Muscle of back (tissue), 11 donors: Measurements from ENCODE around the gene TSPAN18. TPM values are rescaled to one million over a fixed set of nuclear protein-coding genes. Genes with fewer than 3 reads are reported as not detected.

Experiments used
- DNase-seq, 3 donors: peaks; one replicate each; pipeline versions ENCODE4 v3.0.0 to v3.0.0-alpha.2; 2013
- polyA plus RNA-seq, 10 donors: library from polyadenylated mRNA; unstranded; fragments of 120-200 nt; gene quantifications; one replicate each; pipeline ENCODE4 v1.2.1, GENCODE V29; 2013; ENCODE audit not compliant: insufficient read length in 10 of 10

TSPAN18 gene
- polyA plus RNA-seq, 10 donors = 33.7 to 58.7 (median 46.0) TPM

DNA sequence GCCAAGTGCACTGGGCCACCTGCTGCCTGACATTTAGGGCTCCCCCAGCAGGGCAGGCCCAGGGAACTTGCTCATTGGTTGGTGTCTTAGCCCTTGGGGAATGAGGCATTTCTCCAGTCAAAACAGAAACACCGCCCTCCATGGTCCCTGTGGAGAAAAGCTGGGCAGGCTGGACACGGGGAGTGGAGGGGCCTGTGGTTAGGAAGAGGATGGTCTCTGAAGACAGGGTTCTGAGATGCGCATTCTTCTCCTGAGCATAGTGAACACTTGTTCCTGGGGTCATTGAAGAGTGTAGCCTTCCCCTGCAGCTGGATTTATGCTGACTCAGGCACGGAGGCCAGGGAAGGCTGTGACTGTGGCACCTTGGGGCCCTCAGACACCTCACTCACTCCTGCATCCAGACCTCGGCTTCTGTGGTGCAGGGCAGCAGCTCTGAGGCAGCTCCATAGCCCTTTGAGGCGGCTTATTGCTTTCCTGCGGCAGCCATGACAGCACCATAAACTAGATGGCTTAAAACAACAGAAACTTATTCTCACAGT is 8.2 kb downstream of the TSPAN18 start:
- no peak for DNase-seq

DNA sequence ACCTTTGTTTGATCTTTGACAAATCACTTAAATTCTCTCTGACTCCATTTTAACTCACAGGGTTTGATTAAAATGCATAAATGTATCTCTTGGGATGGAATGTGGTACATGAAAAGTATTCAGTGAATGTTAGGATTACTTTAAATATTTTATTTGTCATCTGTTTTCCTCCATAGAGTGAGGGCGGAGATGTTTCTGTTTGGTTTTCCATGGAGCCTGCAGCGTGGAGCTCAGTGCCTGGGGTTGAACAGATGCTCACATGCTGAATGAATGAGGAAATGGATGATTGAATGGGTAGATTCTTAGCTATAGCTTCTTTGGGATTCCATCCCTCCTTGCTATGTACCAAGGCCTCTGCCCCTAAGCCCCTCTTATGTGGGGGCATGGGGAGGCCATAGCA is 10.0 kb downstream of the TSPAN18 start:
- DNase-seq = no peak

DNA sequence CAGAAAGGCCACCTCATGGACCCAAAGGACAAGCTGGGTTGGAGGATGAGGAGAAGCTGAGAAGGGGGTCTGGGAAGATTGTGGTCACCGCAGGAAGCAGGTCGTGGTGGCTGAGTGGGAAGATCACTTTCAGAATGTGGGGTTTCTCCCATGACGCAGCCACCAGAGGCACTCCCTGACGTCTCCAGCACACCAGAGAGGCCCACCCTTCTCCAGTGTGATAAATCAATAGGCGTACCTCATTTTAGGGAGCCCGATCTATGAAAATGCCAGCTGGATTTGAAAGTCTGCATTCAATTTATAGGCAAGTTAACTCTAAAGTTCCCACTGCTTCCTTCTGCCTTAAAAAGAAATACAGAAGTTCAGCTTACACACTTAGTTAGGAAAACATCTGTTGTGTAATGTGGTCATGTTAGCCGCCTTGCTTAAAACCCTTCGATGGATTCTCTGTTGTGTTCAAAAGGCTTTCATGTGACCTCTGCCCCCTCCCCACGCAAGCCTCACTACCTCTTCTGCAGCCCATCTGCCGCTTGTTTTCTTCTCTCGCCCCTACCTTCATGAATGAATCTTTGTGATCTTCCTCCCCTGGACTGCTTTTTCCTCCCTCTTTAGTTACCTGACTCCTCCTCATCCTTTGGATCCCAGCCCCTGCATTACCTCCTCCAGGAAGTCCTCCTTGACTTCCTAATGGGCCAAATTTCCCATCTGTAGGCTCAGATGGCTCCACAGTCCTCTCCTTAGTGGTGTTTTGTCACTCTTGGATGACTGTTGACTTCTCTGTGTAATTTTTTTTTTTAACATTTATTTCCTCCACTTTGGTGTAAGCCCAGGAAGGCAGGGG is 10.7 kb downstream of the TSPAN18 start:
- DNase-seq = no peak

DNA sequence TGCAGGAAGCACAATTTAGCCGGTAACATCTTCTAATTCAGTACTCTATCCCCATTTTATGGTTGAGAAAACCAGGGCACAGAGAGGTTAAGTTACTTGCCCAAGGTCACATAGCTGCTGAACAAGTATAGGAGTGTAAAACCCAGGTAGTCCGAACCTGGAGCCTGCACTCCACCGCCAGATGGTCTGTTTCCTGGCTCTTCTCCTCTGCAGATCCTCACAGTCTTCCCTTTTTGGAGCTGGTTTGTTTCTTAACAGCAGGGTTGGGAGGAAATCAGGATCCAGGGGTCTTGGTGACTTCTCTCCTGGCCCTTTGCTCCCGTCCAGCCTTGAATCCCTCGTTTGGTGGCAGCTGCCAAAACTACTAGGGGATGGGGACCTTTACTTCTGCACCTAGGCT is 12.0 kb downstream of the TSPAN18 start:
- DNase-seq = no peak

DNA sequence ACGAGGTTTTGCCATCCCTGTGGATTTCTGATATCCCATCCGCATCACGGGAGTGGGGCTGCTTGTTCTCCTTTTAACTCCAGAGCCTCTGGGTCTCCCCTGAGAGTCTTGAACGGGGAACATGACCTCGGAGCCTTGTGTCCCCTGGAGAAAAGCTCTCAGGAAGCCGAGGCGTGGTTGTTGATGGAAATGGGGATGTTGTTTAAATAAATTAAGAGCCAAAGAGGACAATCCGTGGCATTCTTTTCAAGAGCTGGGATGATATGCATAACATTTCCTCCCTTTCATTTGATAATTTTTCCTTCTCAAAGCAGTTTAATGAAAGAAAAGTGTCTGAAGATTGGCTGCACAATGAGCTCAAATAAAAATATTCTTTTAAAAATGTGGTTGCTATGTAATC is 14.2 kb downstream of the TSPAN18 start:
- no peak for DNase-seq

DNA sequence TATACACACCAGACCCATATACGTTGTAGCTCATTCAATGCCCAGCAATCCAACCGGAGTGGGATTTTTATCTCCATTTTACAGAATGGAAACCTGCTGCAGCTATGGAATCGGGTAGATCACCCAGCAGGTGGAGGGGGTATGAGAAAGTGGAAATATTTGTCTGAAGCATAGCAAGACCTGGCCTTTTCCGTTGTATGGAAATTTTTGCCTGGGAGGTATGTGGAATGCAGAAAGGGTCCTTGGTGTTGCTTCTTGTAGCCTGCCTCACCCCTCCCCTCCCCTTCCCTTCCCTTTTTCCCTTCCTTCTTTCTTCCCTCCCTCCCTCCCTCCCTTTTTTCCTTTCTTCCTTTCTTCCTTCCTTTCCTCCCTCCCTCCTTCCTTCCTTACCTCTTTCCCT is 15.2 kb downstream of the TSPAN18 start:
- no peak for DNase-seq

DNA sequence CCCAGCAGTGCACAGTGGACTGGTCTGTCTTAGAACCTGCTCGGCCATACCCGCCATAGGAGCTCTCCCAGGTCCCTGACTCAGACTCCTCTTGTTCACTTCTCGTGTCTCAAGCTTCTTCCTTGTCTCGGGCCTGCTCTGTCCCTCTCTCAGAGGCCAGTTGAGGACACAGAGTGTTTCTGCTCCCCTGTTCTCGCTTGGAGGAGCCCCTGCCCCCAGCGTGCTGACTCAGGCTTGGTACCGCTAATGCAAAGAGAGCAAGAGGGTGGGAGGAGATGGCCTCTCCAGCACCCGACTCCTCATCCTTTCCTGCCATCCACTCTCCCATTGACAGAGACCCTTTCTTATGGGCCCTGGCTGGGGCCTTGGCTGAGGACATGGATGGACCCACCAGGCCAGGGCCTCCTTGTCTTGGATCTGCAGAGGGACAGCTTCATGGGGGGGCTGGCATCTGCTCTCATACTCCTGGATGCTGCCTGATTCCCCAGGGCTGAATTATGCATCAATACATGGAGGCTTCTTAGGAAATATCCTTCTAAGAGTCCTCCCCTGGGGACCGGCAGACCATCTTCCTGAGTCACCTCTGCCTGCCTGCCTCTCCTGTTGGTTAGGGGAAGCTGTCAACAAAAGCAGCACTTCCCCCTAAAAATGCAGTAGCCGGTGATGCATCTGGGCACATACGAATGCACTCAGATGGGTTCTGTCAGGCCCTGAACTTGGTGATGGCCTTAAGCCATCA is 15.9 kb downstream of the TSPAN18 start:
- no peak for DNase-seq

DNA sequence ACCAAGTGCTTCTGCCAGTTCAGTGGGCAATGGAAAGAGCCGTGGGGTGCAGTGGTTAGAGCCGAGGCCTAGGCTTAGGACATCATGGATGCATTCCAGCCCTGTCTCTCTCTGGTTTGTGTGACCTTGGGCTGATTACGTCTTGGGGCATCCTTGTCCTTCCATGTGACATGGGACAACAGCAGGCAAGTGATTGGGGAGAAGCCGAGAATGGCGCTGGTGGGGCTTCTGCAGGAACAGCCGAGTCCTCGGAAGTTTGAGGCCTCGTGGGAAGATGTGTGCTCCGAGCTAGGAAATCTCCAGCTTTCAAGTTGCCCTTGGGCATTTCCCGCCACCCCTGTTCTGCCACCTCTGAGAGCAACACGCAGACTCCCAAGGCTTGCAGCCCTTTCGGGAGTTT is 16.6 kb downstream of the TSPAN18 start:
- DNase-seq = no peak

DNA sequence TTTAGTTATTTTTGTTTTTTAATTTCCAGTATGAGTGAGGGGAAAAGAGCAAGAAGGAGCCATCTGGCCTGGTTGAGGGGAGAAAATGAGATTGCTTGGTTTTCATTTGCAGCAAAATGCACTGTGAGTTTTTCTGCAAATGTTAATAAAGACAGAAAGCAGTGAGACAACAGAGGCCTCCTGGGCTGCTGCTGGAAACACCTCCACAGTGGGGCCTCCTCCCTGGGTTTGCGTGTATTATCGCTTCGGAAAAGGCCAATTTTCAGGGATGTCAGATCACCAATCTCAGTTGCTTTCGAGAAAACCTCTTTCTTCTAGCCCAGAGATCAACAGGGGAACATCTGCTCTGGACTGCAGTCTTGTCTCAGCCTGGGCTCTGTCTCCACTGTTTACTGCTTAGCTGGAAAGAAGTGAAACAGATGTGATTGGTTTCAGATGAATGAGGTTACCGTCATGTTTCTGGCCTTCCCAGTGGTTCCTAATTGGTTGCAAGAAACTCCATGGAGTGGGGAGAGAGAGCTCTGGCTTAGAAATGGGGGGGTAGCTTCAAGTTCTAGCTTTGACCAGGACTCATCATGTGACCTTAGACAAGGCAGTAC is 17.3 kb downstream of the TSPAN18 start:
- DNase-seq = peak; percentile 81 to 92 (median 85)

DNA sequence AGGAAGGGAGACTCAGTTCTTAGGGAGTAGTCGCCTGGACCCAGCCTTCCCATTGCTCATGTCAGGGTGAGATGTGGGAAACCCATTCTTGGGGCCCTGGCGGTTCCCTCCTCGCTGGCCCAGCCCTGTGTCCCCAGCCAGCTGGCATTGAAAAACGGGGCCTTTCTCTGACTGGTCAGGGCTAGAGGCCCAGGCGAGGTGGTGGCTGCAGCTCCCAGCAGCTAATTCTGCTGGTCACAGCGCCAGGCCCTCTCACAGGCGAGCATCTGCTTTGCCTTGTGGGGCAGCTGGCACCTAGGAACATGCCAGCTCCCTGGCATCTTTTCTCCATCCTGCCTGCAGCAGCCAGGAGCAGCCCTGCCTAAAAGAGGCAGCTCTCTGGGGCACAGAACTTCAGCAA is 20.1 kb downstream of the TSPAN18 start:
- DNase-seq = peak in 1 of 3 donors; percentile 62

DNA sequence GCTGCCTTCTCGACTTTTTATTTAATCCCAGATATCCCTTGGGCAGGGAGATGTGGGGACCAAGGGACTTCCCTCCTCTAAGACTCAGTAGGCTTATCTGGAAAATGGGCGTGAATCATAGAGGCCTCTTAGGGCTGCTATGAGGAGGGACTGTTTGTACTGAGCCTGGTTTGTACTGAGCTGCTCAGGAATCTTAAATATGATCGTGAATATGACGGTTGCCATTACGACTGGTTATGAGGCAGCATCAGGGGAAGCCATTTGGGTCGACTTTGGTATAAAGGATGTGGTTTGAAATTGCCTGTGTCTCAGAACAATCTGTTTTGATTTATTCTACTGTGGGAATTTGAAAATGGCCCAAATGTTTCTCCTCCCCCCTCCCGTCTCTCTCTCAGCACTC is 20.6 kb downstream of the TSPAN18 start:
- DNase-seq = peak in 1 of 3 donors; percentile 90

DNA sequence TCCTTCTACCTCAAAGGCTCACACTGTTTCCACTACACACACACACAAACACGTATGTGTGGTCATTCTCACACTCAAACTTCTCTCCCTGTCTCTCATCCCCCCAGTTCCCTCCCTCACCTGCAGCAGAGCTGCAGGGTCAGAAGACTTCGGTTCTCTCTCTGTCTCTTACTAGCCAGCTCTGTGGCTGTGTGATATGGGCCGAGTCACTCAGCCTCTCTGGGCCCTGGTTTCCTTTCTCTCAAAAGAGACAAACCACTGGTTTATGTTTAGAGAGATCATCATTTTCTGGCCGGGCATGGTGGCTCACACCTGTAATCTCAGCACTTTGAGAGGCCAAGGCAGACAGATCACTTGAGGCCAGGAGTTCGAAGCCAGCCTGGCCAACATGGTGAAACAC is 21.1 kb downstream of the TSPAN18 start:
- DNase-seq = no peak

DNA sequence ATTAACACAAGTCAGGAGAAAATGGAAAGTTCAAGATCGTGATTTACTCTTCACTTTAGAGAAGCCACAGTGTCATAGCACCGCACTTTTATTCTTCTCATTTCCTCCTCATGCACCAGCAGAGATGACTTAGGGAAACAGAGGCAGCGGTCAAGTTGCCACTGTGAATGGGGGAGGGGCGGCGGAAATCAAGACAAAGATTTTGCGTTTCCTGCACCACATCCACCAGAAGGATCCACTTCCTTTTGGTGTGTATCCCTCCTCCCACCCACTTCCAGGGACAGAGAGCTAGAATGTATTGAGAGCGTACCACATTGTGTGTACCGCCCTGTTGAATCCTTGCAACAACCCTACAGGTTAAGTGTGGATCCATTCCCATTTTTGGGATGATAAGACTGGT is 21.8 kb downstream of the TSPAN18 start:
- no peak for DNase-seq

DNA sequence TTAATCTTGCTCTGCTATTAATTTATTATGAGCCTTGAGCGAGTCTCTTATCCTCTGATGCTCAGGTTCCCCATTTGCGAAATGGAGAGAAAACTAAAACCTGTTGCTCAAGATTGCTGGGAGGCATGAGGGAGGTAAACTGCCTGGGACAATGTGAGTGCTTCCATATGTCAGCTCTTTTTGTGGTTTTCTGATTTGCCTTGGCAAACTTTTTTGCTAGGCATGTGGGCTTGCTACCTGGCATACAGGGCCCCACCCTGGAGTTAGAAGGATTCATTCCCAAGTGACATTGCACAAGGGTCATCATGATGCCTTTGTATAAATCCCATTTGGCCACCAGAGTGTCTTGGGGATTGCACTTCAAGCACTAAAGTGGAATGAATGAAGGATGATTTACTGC is 22.4 kb downstream of the TSPAN18 start:
- DNase-seq = no peak

DNA sequence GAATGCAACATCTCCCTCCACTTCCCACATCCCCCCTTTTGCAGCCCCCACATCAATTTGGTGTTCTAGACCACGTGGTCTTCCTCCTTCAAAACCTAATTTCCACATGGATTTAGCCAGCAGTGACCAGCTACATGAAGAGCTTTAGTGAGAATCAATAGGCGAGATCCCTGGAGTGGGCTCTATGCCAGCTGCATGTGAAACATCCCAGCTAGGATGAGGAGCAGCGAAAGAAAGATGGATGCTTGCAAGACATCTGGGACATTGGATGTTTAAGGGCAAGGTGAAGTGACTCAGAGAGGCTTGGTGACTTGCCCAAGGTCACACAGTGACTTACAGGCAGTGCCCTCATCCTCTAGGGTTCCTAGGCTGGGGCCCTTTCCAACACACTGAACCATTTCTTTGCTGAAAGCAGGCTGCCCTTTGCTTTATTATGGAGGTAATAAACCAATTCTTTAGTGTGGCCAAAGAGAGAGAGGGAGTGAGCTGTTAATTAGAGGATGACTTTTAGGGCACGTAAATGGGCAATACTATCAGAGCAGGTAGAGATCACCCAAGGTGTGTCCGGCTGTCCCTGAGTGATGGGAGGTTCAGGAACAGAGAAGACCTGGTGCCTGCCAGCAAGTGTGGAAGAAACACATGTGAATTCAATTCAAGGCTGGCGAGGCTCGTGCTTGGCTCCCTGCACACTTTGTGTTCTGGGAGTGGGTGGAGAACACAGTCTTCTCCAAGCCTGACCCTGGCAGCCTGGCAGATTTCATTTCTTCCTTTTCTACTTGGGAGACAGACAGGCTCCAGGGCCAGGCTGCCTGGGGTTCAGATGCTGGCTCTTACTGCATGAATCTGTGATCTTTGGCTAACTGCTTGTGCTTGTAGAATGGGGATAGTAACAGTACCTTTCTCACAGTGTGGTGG is 24.0 kb downstream of the TSPAN18 start:
- DNase-seq = peak in 1 of 3 donors; percentile 61

DNA sequence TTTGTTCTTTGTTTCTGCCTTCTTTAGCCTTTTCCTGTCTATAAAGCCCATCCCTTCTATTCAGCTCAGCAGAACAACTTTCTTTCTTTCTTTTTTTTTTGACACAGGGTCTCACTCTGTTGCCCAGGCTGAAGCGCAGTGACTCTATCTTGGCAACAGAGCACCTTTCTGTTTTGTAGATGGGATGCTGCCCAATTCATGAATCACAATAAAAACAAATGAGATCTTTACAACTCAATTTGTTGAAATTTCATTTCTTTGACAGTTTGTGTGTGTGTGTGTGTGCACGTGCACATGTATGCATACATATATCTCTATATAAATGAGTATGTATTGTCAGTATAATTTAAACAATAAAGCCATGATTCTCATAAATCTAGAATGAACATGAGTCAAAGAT is 25.5 kb downstream of the TSPAN18 start:
- no peak for DNase-seq

DNA sequence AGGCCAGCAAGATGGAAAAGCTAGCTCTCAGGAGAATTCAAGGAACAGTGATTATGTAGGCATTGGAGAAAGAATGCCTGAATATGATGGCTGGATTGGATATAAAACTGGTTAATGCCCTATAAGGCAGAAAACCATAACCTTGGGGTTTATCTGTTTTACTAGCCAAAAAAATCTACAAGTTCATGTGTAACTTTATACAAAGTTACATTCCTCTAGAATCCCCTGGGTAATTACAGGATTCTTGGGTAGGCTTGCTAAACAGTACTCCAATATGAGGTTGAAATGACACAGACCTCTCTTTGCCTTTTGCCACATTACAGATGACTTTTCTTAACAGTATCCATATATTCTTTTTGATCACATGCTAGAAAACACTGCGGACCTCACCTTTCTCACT is 26.0 kb downstream of the TSPAN18 start:
- DNase-seq = peak in 1 of 3 donors; percentile 69

DNA sequence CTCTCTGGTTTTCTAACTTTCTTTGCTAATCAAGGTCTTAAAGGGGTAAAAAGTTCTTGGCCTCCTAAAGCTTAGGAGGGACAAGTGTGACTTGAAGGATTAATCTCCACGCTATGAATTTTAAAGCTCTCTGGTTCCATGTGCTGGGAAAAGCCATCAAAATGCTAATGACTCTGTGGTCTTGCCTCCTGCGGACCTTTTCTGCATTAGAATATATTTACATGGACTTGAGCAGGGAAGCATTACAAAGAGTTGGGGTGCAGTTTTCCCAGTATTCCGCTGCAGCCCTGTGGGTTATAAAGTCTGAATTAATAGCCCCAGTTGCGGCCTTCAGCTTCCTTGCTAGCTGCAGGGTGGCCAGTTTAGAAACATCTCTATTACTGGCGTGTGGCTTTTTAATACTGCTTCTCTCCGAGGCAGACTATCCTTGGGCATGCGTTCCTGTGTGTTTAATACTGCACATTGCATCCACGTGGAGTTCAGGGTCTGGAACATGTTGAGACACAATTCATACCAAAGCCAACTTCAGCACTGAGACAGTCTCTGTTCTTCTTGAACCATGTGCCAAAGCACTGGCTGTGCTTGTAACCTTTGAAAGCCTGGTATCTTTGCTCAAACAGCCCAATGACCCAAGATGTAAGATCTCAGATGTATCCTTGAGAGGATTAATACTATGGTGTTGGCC is 27.3 kb downstream of the TSPAN18 start:
- DNase-seq = no peak

DNA sequence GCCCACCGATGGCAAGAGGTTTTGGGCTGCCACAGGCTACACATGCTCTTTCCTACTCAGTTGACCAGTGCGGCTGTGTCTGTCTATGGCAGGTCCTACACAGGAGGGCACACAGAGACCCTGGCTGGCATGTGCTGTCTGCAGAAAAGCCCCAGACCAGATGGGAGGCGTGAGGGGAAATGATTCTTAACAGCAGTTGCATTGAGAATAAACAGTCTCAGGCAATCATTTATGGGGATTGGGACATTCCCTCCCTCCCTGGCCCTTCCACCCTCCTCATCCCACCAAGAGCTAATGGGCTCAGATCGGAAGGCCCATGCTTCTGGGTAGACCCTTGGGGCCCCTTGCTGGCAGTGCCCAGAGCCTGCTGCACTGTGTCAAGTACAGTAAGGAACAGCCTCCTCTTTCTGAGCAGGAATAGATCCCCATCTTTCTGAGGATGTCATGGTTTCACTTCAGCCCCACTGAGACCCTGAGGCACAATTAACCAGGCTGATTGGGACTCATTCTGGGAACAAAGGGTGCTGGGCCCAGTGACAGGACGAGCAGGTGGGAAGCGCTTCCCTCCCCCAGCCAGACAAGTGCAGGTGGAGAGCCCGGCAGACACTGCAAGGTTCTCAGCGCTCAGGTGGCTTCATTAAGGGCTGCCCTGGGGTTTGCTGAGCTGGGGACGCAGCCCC is 28.3 kb downstream of the TSPAN18 start:
- DNase-seq = no peak
